ENCODE results near the gene PODXL2. TPM values are rescaled to one million over a fixed set of nuclear protein-coding genes. Genes with fewer than 3 reads are reported as not detected.

Gene PODXL2
- total RNA-seq, 1 donor from 2014 or later = 28.9 TPM

GRCh38 chr3:127606086-127606805 lies 22.7 kb upstream of the PODXL2 start:
- DNase-seq (ENCODE audit: low read depth) = no peak
- no peak for TF ChIP-seq CTCF (conservative IDR thresholded peaks at IDR 0.05; ENCODE audit: low read depth, low read length)
- no peak overlapping the region for H3K4me3 ChIP-seq (ENCODE audit: low read depth, low read length)

- no peak for DNase-seq (ENCODE audit: low read depth)
- H3K4me3 ChIP-seq (ENCODE audit: low read depth, low read length) = no peak overlapping the region
- TF ChIP-seq CTCF (conservative IDR thresholded peaks at IDR 0.05; ENCODE audit: low read depth, low read length) = no peak
Observed at GRCh38 chr3:127606981-127607595, 21.9 kb upstream of the PODXL2 start.

- TF ChIP-seq CTCF (conservative IDR thresholded peaks at IDR 0.05; ENCODE audit: low read depth, low read length) = no peak
- no peak overlapping the region for H3K4me3 ChIP-seq (ENCODE audit: low read depth, low read length)
- no peak for DNase-seq (ENCODE audit: low read depth)
Observed at GRCh38 chr3:127607675-127608361, 21.2 kb upstream of the PODXL2 start.

- H3K4me3 ChIP-seq (ENCODE audit: low read depth, low read length) = no peak overlapping the region
- no peak for TF ChIP-seq CTCF (conservative IDR thresholded peaks at IDR 0.05; ENCODE audit: low read depth, low read length)
- no peak for DNase-seq (ENCODE audit: low read depth)
Observed at GRCh38 chr3:127608362-127608718, 20.6 kb upstream of the PODXL2 start.

GRCh38 chr3:127610105-127610504 lies 18.9 kb upstream of the PODXL2 start:
- TF ChIP-seq CTCF (conservative IDR thresholded peaks at IDR 0.05; ENCODE audit: low read depth, low read length) = no peak
- DNase-seq (ENCODE audit: low read depth) = no peak
- no peak overlapping the region for H3K4me3 ChIP-seq (ENCODE audit: low read depth, low read length)

GRCh38 chr3:127611251-127611650 lies 17.7 kb upstream of the PODXL2 start:
- TF ChIP-seq CTCF (conservative IDR thresholded peaks at IDR 0.05; ENCODE audit: low read depth, low read length) = no peak
- DNase-seq (ENCODE audit: low read depth) = no peak
- H3K4me3 ChIP-seq (ENCODE audit: low read depth, low read length) = no peak overlapping the region
